Spleen (tissue), 11 donors: ENCODE measurements around the gene ADARB2. TPM values are rescaled to one million over a fixed set of nuclear protein-coding genes. Genes with fewer than 3 reads are reported as not detected.

ENCODE experiments used
- DNase-seq: peaks from one replicate; pipeline ENCODE4 v3.0.0-alpha.2; 2020
- H3K27ac ChIP-seq, 8 donors: fragments of 200-600 bp; sonication (generic) in 7 of 8; 1 replicate in 4 of 8; 2 replicates in 4 of 8; pipeline versions ENCODE4 v1.5.0 to v1.8.0; 2016 to 2021; ENCODE audit warnings: inconsistent platforms in 4 of 8, mild to moderate bottlenecking in 4 of 8, moderate library complexity in 1 of 8
- H3K27me3 ChIP-seq, 7 donors: fragments of 200-600 bp; sonication (generic) in 6 of 7; replicated peaks in 1 of 7; 1 replicate in 4 of 7; 2 replicates in 3 of 7; pipeline versions ENCODE4 v1.5.0 to v1.8.0; 2016 to 2021; ENCODE audit warnings: inconsistent platforms in 3 of 7, mild to moderate bottlenecking in 1 of 7
- H3K36me3 ChIP-seq, 6 donors: fragments of 200-600 bp; sonication (generic) in 5 of 6; 1 replicate in 4 of 6; 2 replicates in 2 of 6; pipeline versions ENCODE4 v1.5.0 to v1.8.0; 2016 to 2021; ENCODE audit warnings: inconsistent platforms in 2 of 6
- H3K4me1 ChIP-seq, 6 donors: fragments of 200-600 bp; sonication (generic) in 5 of 6; 1 replicate in 3 of 6; 2 replicates in 3 of 6; pipeline versions ENCODE4 v1.5.0 to v1.8.0; 2016 to 2021; ENCODE audit warnings: inconsistent platforms in 3 of 6
- H3K4me3 ChIP-seq, 8 donors: fragments of 200-600 bp; sonication (generic) in 7 of 8; 1 replicate in 4 of 8; 2 replicates in 4 of 8; pipeline versions ENCODE4 v1.5.0 to v1.8.0; 2016 to 2021; ENCODE audit warnings: inconsistent platforms in 4 of 8, mild to moderate bottlenecking in 4 of 8, moderate library complexity in 2 of 8
- H3K9me3 ChIP-seq, 8 donors: fragments of 200-600 bp; sonication (generic) in 7 of 8; 1 replicate in 4 of 8; 2 replicates in 4 of 8; pipeline versions ENCODE4 v1.5.0 to v1.8.0; 2016 to 2021; ENCODE audit warnings: inconsistent platforms in 4 of 8
- POLR2A ChIP-seq, 3 donors: fragments of 450-650 bp; IDR thresholded peaks; one replicate each; pipeline ENCODE4 v1.5.1; 2017; ENCODE audit warnings: antibody characterized with exemption in 3 of 3, mild to moderate bottlenecking in 1 of 3
- POLR2AphosphoS5 ChIP-seq, 3 donors: sonication (generic); formaldehyde crosslinking; IDR thresholded peaks; one replicate each; pipeline ENCODE4 v1.5.1; 2017; ENCODE audit warnings: antibody characterized with exemption in 3 of 3
- WGBS, 5 donors: extraction: QIAGEN DNeasy Blood & Tissue Kit in 3 of 5; methylation state at CpG; one replicate each; pipeline versions ENCODE4 v1.1.5 to v1.1.7; 2013 to 2018; 5-methylcytosine and 5-hydroxymethylcytosine counted together
- intact Hi-C: fragments of 100-400 bp; cut with DNase I; formaldehyde crosslinking; loops from one replicate; pipeline ENCODE4 v1.15.0; 2023; ENCODE audit warnings: low total_unique reads
- polyA plus RNA-seq, 3 donors: library from polyadenylated mRNA; stranded (reverse); fragments of 200-250 nt; gene quantifications; one replicate each; pipeline ENCODE4 v1.2.1, GENCODE V29; 2013
- total RNA-seq, 7 donors: library from RNA; depleted of rRNA in 3 of 7; stranded (reverse); fragments of >200 nt in 3 of 7; fragmentation: NEBNext Ultra II Directional in 4 of 7; extraction: Animal tissue kit (Norgen Biotek cat#: 25700) in 4 of 7; gene quantifications; one replicate each; pipeline versions ENCODE4 v1.1.0 to v1.2.1, GENCODE V29; 2016 to 2021
- TF ChIP-seq, protein P1 (sequence below), 11 experiments: fragments of 200-600 bp in 7 of 11; fragments of 450-650 bp in 4 of 11; sonication (generic) in 4 of 11; IDR thresholded peaks in 8 of 11; conservative IDR thresholded peaks in 3 of 11; 1 replicate in 7 of 11; 2 replicates in 4 of 11; pipeline versions ENCODE4 v1.4.0 to v1.8.0; 2016 to 2021; ENCODE audit warnings: antibody characterized with exemption in 11 of 11, inconsistent platforms in 4 of 11, mild to moderate bottlenecking in 1 of 11
- donor health status: healthy with polysubstance abuse.
- donor health status: DM: no; HTN: no; CAD: no; lungs with moderate emphysema.
- donor health status: DM: no; HTN: no; CAD: no.
- donor health status: Bipolar disorder and iron deficiency.
- donor health status: healthy.
- donor health status: DM: no; HTN: no; CAD: no.
- donor health status: DM: yes; HTN: yes; CAD: no.

ADARB2 gene
- total and polyA plus RNA-seq, 10 donors, result 0.05 to 8.1 (median 0.96) TPM

DNA sequence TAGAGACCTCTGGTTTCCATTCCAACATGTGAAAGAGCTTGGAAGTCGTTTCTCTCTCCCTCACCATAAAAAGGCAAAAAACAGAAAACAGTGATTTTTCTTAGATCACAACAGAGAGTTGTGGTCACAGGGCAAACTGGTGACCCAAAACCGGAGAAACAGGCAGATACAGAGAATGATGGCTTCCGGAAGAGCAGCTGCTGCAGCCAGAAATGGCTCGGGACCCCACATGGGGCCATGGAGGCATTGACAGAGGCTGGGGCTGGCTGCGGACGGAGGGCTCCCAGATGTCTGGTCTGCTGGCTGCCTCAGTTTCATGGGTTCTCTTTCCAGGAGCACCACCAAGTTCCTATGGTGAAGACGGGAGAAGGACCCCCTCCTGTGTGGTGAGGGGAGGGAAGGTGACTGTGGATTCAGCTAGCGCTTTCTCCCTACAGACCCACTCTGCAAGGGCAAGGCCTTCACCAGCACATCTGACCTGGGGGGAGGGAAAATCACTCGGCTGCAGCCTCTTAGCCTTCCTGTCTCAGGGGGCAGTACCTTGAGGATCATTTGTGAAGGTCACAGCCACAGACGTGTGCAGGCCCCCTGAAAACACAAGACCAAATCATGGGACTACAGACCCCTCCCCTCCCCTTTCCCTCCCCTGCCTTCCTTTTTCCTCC is 599.7 kb downstream of the ADARB2 start:
- intact Hi-C loops, result no loop called here
- Histone ChIP-seq H3K36me3 (peaks cover 0 to 4% (median 0%) of the 10 kb centered on the region in 6 donors), H3K4me3 (no peak overlapping the region), H3K27ac (no peak overlapping the region), H3K27me3 (peaks cover 0 to 4% (median 0%) of the 10 kb centered on the region in 7 donors), H3K4me1 (peaks cover 0 to 4% (median 0%) of the 10 kb centered on the region in 6 donors), H3K9me3 (peaks cover 0 to 28% (median 22%) of the 10 kb centered on the region in 8 donors)
- 68 to 87% (median 85%) methylated on average over 10 of the region's 10 CpGs for WGBS, 5 donors
- TF ChIP-seq POLR2AphosphoS5 (IDR thresholded peaks at IDR 0.05) (no peak), POLR2A (IDR thresholded peaks at IDR 0.05) (no peak)
- TF ChIP-seq, protein P1, sequence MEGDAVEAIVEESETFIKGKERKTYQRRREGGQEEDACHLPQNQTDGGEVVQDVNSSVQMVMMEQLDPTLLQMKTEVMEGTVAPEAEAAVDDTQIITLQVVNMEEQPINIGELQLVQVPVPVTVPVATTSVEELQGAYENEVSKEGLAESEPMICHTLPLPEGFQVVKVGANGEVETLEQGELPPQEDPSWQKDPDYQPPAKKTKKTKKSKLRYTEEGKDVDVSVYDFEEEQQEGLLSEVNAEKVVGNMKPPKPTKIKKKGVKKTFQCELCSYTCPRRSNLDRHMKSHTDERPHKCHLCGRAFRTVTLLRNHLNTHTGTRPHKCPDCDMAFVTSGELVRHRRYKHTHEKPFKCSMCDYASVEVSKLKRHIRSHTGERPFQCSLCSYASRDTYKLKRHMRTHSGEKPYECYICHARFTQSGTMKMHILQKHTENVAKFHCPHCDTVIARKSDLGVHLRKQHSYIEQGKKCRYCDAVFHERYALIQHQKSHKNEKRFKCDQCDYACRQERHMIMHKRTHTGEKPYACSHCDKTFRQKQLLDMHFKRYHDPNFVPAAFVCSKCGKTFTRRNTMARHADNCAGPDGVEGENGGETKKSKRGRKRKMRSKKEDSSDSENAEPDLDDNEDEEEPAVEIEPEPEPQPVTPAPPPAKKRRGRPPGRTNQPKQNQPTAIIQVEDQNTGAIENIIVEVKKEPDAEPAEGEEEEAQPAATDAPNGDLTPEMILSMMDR (IDR thresholded peaks at IDR 0.05 in 8 of 11, conservative IDR thresholded peaks at IDR 0.05 in 3 of 11), result no peak
- DNase-seq, result no peak

DNA sequence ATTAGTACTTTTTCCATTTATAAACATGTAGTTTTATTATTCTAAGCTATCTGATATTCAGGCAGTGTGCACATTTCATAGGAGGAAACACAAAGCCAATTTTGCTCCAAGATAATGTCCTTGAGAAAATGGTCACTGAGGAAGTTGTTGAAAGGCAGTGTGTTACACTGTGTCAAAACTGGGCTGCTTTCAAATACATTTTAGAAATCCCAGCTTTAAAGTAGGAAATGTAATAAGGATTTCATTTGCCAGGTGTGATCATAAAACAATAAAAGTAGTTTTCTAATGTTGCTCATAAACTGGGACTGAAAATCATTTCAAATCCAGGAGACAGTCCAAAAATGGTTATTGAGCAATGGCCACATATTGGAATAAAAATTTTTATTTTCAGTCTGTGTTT is 601.1 kb downstream of the ADARB2 start:
- no peak overlapping the region for H3K27ac ChIP-seq
- H3K9me3 ChIP-seq, result peaks cover 0 to 28% (median 22%) of the 10 kb centered on the region in 8 donors
- DNase-seq, result no peak
- H3K4me3 ChIP-seq, result no peak overlapping the region
- peaks cover 0 to 18% (median 7%) of the 10 kb centered on the region in 6 donors for H3K36me3 ChIP-seq
- no peak for TF ChIP-seq POLR2A (IDR thresholded peaks at IDR 0.05)
- TF ChIP-seq POLR2AphosphoS5 (IDR thresholded peaks at IDR 0.05), result no peak
- TF ChIP-seq, protein P1 (IDR thresholded peaks at IDR 0.05 in 8 of 11, conservative IDR thresholded peaks at IDR 0.05 in 3 of 11), result no peak
- no peaks in the 10 kb centered on the region for H3K27me3 ChIP-seq
- intact Hi-C loops, result no loop called here
- H3K4me1 ChIP-seq, result peaks cover 0 to 4% (median 0%) of the 10 kb centered on the region in 6 donors

DNA sequence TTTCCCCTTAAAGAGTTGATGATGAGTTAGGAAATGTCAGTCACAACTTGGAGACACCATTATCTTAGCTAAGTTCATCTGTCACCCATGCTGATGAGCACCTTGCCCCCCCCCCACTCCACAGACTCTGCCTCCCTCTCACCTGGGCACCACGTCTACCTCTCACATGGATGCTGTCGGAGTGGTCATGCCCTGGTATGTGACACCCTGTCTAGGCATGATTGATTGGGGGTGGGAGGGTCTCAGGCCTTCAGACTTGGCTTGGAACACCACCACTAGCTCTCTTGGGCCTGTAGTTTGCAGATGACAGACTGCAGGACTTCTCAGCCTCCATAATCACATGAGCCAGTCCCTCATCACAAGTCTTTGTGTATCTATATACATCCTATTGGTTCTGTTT is 603.2 kb downstream of the ADARB2 start:
- intact Hi-C loops, result no loop called here
- TF ChIP-seq POLR2A (IDR thresholded peaks at IDR 0.05), result no peak
- TF ChIP-seq, protein P1 (IDR thresholded peaks at IDR 0.05 in 8 of 11, conservative IDR thresholded peaks at IDR 0.05 in 3 of 11), result no peak
- TF ChIP-seq POLR2AphosphoS5 (IDR thresholded peaks at IDR 0.05), result no peak
- Histone ChIP-seq H3K9me3 (peaks cover 0 to 20% (median 14%) of the 10 kb centered on the region in 8 donors), H3K27ac (no peak overlapping the region), H3K4me3 (no peak overlapping the region), H3K36me3 (peaks cover 0 to 39% (median 28%) of the 10 kb centered on the region in 6 donors), H3K27me3 (no peaks in the 10 kb centered on the region), H3K4me1 (peaks cover 0 to 4% (median 0%) of the 10 kb centered on the region in 6 donors)
- 71 to 84% (median 80%) methylated on average over 2 of the region's 2 CpGs for WGBS, 5 donors
- DNase-seq, result no peak

DNA sequence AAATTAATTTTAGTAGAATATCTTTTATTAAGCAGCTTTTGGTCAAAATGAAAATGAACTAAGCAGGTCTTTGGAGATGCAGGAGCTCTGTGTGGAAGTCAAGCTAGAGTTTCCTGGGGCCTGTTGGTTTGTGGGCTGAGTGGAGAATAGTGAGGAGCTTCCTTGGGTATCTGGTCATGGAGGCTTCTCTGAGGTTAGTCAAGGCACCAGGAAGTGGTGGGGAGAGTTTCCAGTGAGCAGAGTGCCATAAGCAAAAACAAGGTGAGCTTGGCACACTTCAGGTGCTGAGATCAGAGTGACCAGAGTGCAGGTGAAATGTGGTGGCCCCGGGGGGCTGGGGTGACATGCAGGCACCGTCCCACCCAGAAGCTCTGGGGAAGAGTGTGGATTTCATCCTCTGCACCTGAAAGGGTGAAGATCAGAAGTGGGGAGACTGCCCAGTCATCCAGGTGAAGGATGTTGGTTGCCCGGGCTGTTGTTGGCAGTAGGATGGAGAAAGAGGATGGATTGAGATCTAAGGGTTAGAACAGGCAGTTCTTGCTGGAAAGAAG is 603.8 kb downstream of the ADARB2 start:
- intact Hi-C loops, result no loop called here
- peak in 1 of 3 donors; percentile 6 for TF ChIP-seq POLR2AphosphoS5 (IDR thresholded peaks at IDR 0.05)
- TF ChIP-seq, protein P1 (IDR thresholded peaks at IDR 0.05 in 8 of 11, conservative IDR thresholded peaks at IDR 0.05 in 3 of 11), result no peak
- Histone ChIP-seq H3K27me3 (no peaks in the 10 kb centered on the region), H3K4me1 (peaks cover 0 to 4% (median 0%) of the 10 kb centered on the region in 6 donors), H3K9me3 (peaks cover 0 to 14% (median 8%) of the 10 kb centered on the region in 8 donors), H3K4me3 (no peak overlapping the region), H3K27ac (no peak overlapping the region), H3K36me3 (peaks cover 0 to 45% (median 34%) of the 10 kb centered on the region in 6 donors)
- DNase-seq, result no peak
- 88 to 99% (median 96%) methylated on average over 3 of the region's 3 CpGs for WGBS, 5 donors
